Measurements from ENCODE around the gene SLC1A7. TPM values are rescaled to one million over a fixed set of nuclear protein-coding genes. Genes with fewer than 3 reads are reported as not detected.

Gene SLC1A7
- total and polyA plus RNA-seq, 2 experiments from 2014 or later, result not detected

DNA sequence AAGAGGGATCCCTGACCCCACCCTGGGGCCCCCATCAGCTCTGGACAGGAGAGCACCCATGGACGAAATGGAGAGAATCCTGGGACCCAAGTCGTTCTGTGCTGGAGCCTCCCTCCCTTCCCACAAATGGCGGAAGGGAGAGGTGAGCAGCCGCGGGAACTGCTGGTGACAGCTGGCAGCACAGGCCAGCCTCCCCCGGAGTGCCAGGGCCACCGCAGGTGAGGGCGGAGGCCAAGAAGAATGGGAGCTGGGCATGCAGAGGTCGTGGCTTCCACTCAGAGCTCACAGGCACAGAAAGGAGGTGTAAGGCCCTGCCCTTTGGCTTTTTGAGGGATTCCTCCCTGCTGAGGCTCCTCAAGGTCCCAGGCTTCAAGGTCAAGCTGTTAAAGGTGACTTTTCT lies 24.6 kb downstream of the SLC1A7 start:
- Histone ChIP-seq H3K79me2 (replicated peaks; ENCODE audit: insufficient read depth) (no peaks in the 10 kb centered on the region), H3K27me3 (ENCODE audit: insufficient read depth) (no peaks in the 10 kb centered on the region), H3K4me3 (no peak overlapping the region), H3K4me2 (no peak overlapping the region), H3K9me2 (ENCODE audit: insufficient read depth) (no peaks in the 10 kb centered on the region), H3K4me1 (ENCODE audit: insufficient read depth) (peaks cover 10% of the 10 kb centered on the region), H3K27ac (ENCODE audit: low read depth) (no peak overlapping the region), H4K20me1 (replicated peaks; ENCODE audit: insufficient read depth) (no peaks in the 10 kb centered on the region), H3F3A (replicated peaks; ENCODE audit: low read depth) (no peaks in the 10 kb centered on the region), H2AFZ (no peak overlapping the region), H3K36me3 (ENCODE audit: insufficient read depth) (no peaks in the 10 kb centered on the region)
- Mint-ChIP-seq H3K27ac (no peak overlapping the region), H3K27me3 (ENCODE audit: insufficient read depth, low read depth, poor library complexity) (peaks cover 13% of the 10 kb centered on the region), H3K9me3 (no peaks in the 10 kb centered on the region), H3K4me3 (no peak overlapping the region), H3K4me1 (peaks cover 42% of the 10 kb centered on the region), H3K36me3 (ENCODE audit: low read depth) (no peaks in the 10 kb centered on the region)
- ATAC-seq (no peak), DNase-seq (ENCODE audit: low spot score) (no peak)
- TF ChIP-seq, protein P1, sequence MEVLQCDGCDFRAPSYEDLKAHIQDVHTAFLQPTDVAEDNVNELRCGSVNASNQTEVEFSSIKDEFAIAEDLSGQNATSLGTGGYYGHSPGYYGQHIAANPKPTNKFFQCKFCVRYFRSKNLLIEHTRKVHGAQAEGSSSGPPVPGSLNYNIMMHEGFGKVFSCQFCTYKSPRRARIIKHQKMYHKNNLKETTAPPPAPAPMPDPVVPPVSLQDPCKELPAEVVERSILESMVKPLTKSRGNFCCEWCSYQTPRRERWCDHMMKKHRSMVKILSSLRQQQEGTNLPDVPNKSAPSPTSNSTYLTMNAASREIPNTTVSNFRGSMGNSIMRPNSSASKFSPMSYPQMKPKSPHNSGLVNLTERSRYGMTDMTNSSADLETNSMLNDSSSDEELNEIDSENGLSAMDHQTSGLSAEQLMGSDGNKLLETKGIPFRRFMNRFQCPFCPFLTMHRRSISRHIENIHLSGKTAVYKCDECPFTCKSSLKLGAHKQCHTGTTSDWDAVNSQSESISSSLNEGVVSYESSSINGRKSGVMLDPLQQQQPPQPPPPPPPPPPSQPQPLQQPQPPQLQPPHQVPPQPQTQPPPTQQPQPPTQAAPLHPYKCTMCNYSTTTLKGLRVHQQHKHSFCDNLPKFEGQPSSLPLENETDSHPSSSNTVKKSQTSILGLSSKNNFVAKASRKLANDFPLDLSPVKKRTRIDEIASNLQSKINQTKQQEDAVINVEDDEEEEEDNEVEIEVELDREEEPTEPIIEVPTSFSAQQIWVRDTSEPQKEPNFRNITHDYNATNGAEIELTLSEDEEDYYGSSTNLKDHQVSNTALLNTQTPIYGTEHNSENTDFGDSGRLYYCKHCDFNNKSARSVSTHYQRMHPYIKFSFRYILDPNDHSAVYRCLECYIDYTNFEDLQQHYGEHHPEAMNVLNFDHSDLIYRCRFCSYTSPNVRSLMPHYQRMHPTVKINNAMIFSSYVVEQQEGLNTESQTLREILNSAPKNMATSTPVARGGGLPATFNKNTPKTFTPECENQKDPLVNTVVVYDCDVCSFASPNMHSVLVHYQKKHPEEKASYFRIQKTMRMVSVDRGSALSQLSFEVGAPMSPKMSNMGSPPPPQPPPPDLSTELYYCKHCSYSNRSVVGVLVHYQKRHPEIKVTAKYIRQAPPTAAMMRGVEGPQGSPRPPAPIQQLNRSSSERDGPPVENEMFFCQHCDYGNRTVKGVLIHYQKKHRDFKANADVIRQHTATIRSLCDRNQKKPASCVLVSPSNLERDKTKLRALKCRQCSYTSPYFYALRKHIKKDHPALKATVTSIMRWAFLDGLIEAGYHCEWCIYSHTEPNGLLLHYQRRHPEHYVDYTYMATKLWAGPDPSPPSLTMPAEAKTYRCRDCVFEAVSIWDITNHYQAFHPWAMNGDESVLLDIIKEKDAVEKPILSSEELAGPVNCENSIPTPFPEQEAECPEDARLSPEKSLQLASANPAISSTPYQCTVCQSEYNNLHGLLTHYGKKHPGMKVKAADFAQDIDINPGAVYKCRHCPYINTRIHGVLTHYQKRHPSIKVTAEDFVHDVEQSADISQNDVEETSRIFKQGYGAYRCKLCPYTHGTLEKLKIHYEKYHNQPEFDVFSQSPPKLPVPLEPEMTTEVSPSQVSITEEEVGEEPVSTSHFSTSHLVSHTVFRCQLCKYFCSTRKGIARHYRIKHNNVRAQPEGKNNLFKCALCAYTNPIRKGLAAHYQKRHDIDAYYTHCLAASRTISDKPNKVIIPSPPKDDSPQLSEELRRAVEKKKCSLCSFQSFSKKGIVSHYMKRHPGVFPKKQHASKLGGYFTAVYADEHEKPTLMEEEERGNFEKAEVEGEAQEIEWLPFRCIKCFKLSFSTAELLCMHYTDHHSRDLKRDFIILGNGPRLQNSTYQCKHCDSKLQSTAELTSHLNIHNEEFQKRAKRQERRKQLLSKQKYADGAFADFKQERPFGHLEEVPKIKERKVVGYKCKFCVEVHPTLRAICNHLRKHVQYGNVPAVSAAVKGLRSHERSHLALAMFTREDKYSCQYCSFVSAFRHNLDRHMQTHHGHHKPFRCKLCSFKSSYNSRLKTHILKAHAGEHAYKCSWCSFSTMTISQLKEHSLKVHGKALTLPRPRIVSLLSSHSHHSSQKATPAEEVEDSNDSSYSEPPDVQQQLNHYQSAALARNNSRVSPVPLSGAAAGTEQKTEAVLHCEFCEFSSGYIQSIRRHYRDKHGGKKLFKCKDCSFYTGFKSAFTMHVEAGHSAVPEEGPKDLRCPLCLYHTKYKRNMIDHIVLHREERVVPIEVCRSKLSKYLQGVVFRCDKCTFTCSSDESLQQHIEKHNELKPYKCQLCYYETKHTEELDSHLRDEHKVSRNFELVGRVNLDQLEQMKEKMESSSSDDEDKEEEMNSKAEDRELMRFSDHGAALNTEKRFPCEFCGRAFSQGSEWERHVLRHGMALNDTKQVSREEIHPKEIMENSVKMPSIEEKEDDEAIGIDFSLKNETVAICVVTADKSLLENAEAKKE (CRISPR knock-in tag; IDR thresholded peaks at IDR 0.05), result no peak
- TF ChIP-seq STAT1 (IDR thresholded peaks at IDR 0.05; ENCODE audit: unreplicated experiment), result no peak
- no peak for TF ChIP-seq NANOG (IDR thresholded peaks at IDR 0.05; ENCODE audit: borderline replicate concordance)
- TF ChIP-seq EZH2phosphoT487 (IDR thresholded peaks at IDR 0.05; ENCODE audit: unreplicated experiment), result no peak
- TF ChIP-seq EZH2 (IDR thresholded peaks at IDR 0.05; ENCODE audit: low read depth, unreplicated experiment), result no peak
- no peak for TF ChIP-seq JUNB (IDR thresholded peaks at IDR 0.05; ENCODE audit: unreplicated experiment)
